GM12878 (cell line): ENCODE measurements around the gene GRAMD1B. TPM values are rescaled to one million over a fixed set of nuclear protein-coding genes. Genes with fewer than 3 reads are reported as not detected.

Experiments used
- ATAC-seq: fragments of 200-7000 bp; cut with Tn5 transposase; 3 replicates; pipeline ENCODE4 v1.9.1; 2020; ENCODE audit warnings: mild to moderate bottlenecking, moderate library complexity
- BruUV-seq: library from RNA; stranded (reverse); fragments of 400-500 nt; replicated peaks from 2 replicates; lab custom pipeline; 2021; lab: Mats Ljungman, UMichigan
- CTCF ChIA-PET: fragments of 300-600 bp; sonication (Branson Sonifier 250); formaldehyde crosslinking; extraction: SDS; loops from one replicate; lab custom pipeline; 2021; ENCODE audit warnings: inconsistent platforms; lab: Yijun Ruan, JAX
- POLR2A ChIA-PET: fragments of 350-600 bp; formaldehyde crosslinking; extraction: SDS; loops from one replicate; lab custom pipeline; 2021; ENCODE audit warnings: inconsistent platforms; lab: Charles Lee
- RAD21 ChIA-PET: fragments of 300-600 bp; sonication (Branson Sonifier 250); formaldehyde crosslinking; loops from one replicate; lab custom pipeline; 2023; ENCODE audit warnings: antibody characterized with exemption; ENCODE audit not compliant: unreplicated experiment; lab: Charles Lee
- SMC1A ChIA-PET: fragments of 300-600 bp; sonication (Branson Sonifier 250); formaldehyde crosslinking; loops from one replicate; lab custom pipeline; 2023; ENCODE audit not compliant: unreplicated experiment, uncharacterized antibody; lab: Charles Lee
- DNase-seq: peaks from one replicate; pipeline ENCODE4 v3.0.0-alpha.2; 2011; ENCODE audit warnings: low read depth, low spot score
- FAIRE-seq: peaks from 3 replicates; lab custom pipeline; 2011; peaks lifted over from hg19 to GRCh38; lab: Jason Lieb, UNC
- H2AFZ ChIP-seq: 2 replicates; pipeline ENCODE4 v1.6.0; 2011; ENCODE audit warnings: low read depth, low read length, control low read depth; ENCODE audit not compliant: control insufficient read depth
- H3K27ac ChIP-seq: 2 replicates; pipeline ENCODE4 v1.5.1; 2011; ENCODE audit warnings: control low read depth; ENCODE audit not compliant: control insufficient read depth, insufficient read depth
- H3K27me3 ChIP-seq, 2 experiments: replicated peaks in 1 of 2; 2 replicates each; pipeline versions ENCODE4 v1.6.0 to v1.6.1; 2011; ENCODE audit warnings: low read length in 1 of 2; ENCODE audit not compliant: control insufficient read depth in 2 of 2, insufficient read depth in 2 of 2
- H3K36me3 ChIP-seq, 2 experiments: 2 replicates each; pipeline ENCODE4 v1.5.1; 2011; ENCODE audit warnings: low read length in 1 of 2; ENCODE audit not compliant: control insufficient read depth in 2 of 2, insufficient read depth in 2 of 2
- H3K4me1 ChIP-seq: 2 replicates; pipeline ENCODE4 v1.6.1; 2011; ENCODE audit warnings: mild to moderate bottlenecking, low read length, moderate library complexity, mixed read lengths; ENCODE audit not compliant: control insufficient read depth, insufficient read depth
- H3K4me2 ChIP-seq: 2 replicates; pipeline ENCODE4 v1.6.0; 2011; ENCODE audit warnings: control low read depth; ENCODE audit not compliant: control insufficient read depth, insufficient read depth
- H3K4me3 ChIP-seq: fragments of 200-600 bp; sonication (generic); 2 replicates; pipeline ENCODE4 v1.5.1; 2016
- H3K79me2 ChIP-seq: 2 replicates; pipeline ENCODE4 v1.6.0; 2011; ENCODE audit warnings: low read length; ENCODE audit not compliant: control insufficient read depth, insufficient read depth
- H3K9ac ChIP-seq: 2 replicates; pipeline ENCODE4 v1.8.0; 2011; ENCODE audit warnings: low read length, control low read depth, mixed read lengths; ENCODE audit not compliant: control insufficient read depth, insufficient read depth
- H3K9me3 ChIP-seq: replicated peaks from 3 replicates; pipeline ENCODE4 v1.5.1; 2011; ENCODE audit warnings: mild to moderate bottlenecking, low read length; ENCODE audit not compliant: control insufficient read depth, insufficient read depth
- H4K20me1 ChIP-seq: 2 replicates; pipeline ENCODE4 v1.6.0; 2011; ENCODE audit not compliant: control insufficient read depth, insufficient read depth
- ATF2 ChIP-seq: IDR thresholded peaks from 2 replicates; pipeline ENCODE4 v1.6.1; 2012; ENCODE audit warnings: low read length, inconsistent platforms
- ATF3 ChIP-seq: IDR thresholded peaks from 2 replicates; pipeline ENCODE4 v1.6.1; 2011; ENCODE audit warnings: low read depth, mild to moderate bottlenecking, low read length, moderate library complexity, borderline replicate concordance; ENCODE audit errors: extremely low read depth
- HDAC2 ChIP-seq: fragments of 200-600 bp; sonication (generic); IDR thresholded peaks from 2 replicates; pipeline ENCODE4 v1.6.1; 2017
- HDAC6 ChIP-seq: fragments of 200-600 bp; sonication (generic); IDR thresholded peaks from one replicate; pipeline ENCODE4 v1.8.0; 2017; ENCODE audit warnings: antibody characterized with exemption; ENCODE audit not compliant: unreplicated experiment
- HSF1 ChIP-seq: fragments of 150-350 bp; IDR thresholded peaks from 2 replicates; pipeline ENCODE4 v1.6.1; 2014; ENCODE audit warnings: mild to moderate bottlenecking, low read depth, low read length
- NR2C2 ChIP-seq: IDR thresholded peaks from 2 replicates; pipeline ENCODE4 v1.6.1; 2011; ENCODE audit warnings: borderline replicate concordance, low read depth; ENCODE audit not compliant: control insufficient read depth, insufficient read length
- POLR2A ChIP-seq: IDR thresholded peaks from 2 replicates; pipeline ENCODE4 v1.6.1; 2011; ENCODE audit warnings: low read depth, mild to moderate bottlenecking, low read length
- RB1 ChIP-seq: fragments of 450-650 bp; formaldehyde crosslinking; IDR thresholded peaks from 2 replicates; pipeline ENCODE4 v1.6.1; 2017; ENCODE audit warnings: mild to moderate bottlenecking, borderline replicate concordance
- WGBS: methylation state at CpG from one replicate; pipeline ENCODE4 v1.1.6; 2016; ENCODE audit warnings: low lambda C conversion rate; ENCODE audit not compliant: insufficient replicate concordance, insufficient coverage; ENCODE audit errors: missing lambda C conversion rate; 5-methylcytosine and 5-hydroxymethylcytosine counted together
- in situ Hi-C: fragments of 300-500 bp; cut with MboI; formaldehyde crosslinking; loops from 9 replicates; pipeline ENCODE4 v1.14.3; 2018; ENCODE audit warnings: mixed read lengths
- intact Hi-C: fragments of 100-400 bp; cut with micrococcal nuclease; formaldehyde crosslinking; loops from one replicate; pipeline ENCODE4 v1.14.2; 2022; ENCODE audit not compliant: unreplicated experiment
- polyA plus RNA-seq, 11 experiments: library from polyadenylated mRNA; depleted of rRNA in 4 of 11; unstranded in 6 of 11; stranded (reverse) in 5 of 11; fragments of >200 nt; fragmentation: Nextera tagmentation in 4 of 11; fragmentation: Illumina TruSeq in 1 of 11; extraction: Ambion mirVana in 4 of 11; extraction: Trizol in 1 of 11; gene quantifications; 1 replicate in 1 of 11; 2 replicates in 10 of 11; pipeline versions ENCODE4 v1.2.1 to v1.2.3, GENCODE V29; 2011 to 2016; ENCODE audit warnings: inconsistent platforms in 2 of 11, missing spikeins in 2 of 11, low read depth in 1 of 11
- total RNA-seq, 4 experiments: library from RNA; depleted of rRNA in 3 of 4; stranded (reverse); fragments of >200 nt in 3 of 4; fragmentation: Illumina TruSeq in 1 of 4; extraction: Trizol in 1 of 4; gene quantifications; 2 replicates each; pipeline versions ENCODE4 v1.2.1 to v1.2.3, GENCODE V29; 2013 to 2021

Gene GRAMD1B
- total and polyA plus RNA-seq, 10 of the 15 experiments (the other 5 are each of a cell fraction or from before 2014, with no cell fraction given), result 1.9 to 49.1 (median 26.9) TPM

GRCh38 chr11:123384116-123384515, 46.0 kb upstream of the GRAMD1B start:
- Histone ChIP-seq H3K27ac (peak overlapping the region; percentile 51), H3K36me3 (peaks cover 0 to 2% of the 10 kb centered on the region in 2 experiments; a peak in 2 of 4 replicates), H3K79me2 (peaks cover 20% of the 10 kb centered on the region), H3K9ac (no peak overlapping the region; the same call in 1 of the 2 replicates), H3K27me3 (no peaks in the 10 kb centered on the region)
- RAD21 ChIA-PET, result interaction anchor here (1.1 to 8.1 kb wide), 5 partner anchors 9 to 43 kb away, joined by 4 to 60 read pairs (median 8); no protein-coding TSS in a partner anchor
- SMC1A ChIA-PET, result interaction anchor here (1.5 to 15.3 kb wide), 5 partner anchors 10 to 24 kb away, joined by 4 to 157 read pairs (median 8); no protein-coding TSS in a partner anchor
- no TSS peak for BruUV-seq
- FAIRE-seq (no peak), ATAC-seq (no peak)
- intact Hi-C loops, result no loop called here
- no peak for TF ChIP-seq ATF2
- no peak for TF ChIP-seq NR2C2
- TF ChIP-seq, all 136 proteins: peak for 0
- ChIA-PET CTCF (interaction anchor here (1.2 to 6.8 kb wide), 5 partner anchors 9 to 80 kb away, joined by 3 to 76 read pairs (median 4); no protein-coding TSS in a partner anchor), POLR2A (interaction anchor here (1.0 kb wide), 1 partner anchor 10 kb away, joined by 3 read pairs; no protein-coding TSS in a partner anchor)
- Histone ChIP-seq H4K20me1 (no peaks in the 10 kb centered on the region), H2AFZ (no peak overlapping the region), H3K4me1 (peaks cover 52% of the 10 kb centered on the region), H3K4me3 (no peak overlapping the region), H3K4me2 (0 out of 2 replicates have a peak overlapping the region, but pooled peaks have one; percentile 7), H3K9me3 (no peaks in the 10 kb centered on the region)
- DNase-seq, result no peak
- in situ Hi-C loops, result no loop called here

- POLR2A ChIA-PET, result no interaction called here
- intact Hi-C loops, result no loop called here
- TF ChIP-seq POLR2A (no peak), HDAC2 (no peak), HDAC6 (no peak), HSF1 (no peak), ATF3 (no peak), ATF2 (peak; percentile 48; the same call in 1 of the 2 replicates), RB1 (no peak)
Observed at GRCh38 chr11:123386796-123387510, 43.1 kb upstream of the GRAMD1B start.

More at GRCh38 chr11:123386796-123387510, 43.1 kb upstream of the GRAMD1B start:
- BruUV-seq, result no TSS peak
- no peaks in the 10 kb centered on the region for H4K20me1 ChIP-seq
- ChIA-PET CTCF (interaction anchor here (0.8 to 1.0 kb wide), 3 partner anchors 9 to 22 kb away, joined by 3 to 4 read pairs (median 3); no protein-coding TSS in a partner anchor), SMC1A (interaction anchor here (0.7 to 15.3 kb wide), 3 partner anchors 21 to 86 kb away, joined by 3 to 157 read pairs (median 4); no protein-coding TSS in a partner anchor), RAD21 (interaction anchor here (0.8 to 8.1 kb wide), 3 partner anchors 20 to 79 kb away, joined by 4 to 34 read pairs (median 5); no protein-coding TSS in a partner anchor)
- in situ Hi-C loops, result no loop called here
- H3K9me3 ChIP-seq, result no peaks in the 10 kb centered on the region
- H3K79me2 ChIP-seq, result peaks cover 19% of the 10 kb centered on the region
- ATAC-seq (no peak), DNase-seq (no peak), FAIRE-seq (no peak)
- H3K9ac ChIP-seq, result no peak overlapping the region
- peaks cover 0 to 2% of the 10 kb centered on the region in 2 experiments; a peak in 2 of 4 replicates for H3K36me3 ChIP-seq
- no peak overlapping the region for H2AFZ ChIP-seq
- no peaks in the 10 kb centered on the region for H3K27me3 ChIP-seq
- 88% methylated on average over 9 of the region's 9 CpGs for WGBS
- H3K27ac ChIP-seq, result peak overlapping the region; percentile 17; the same call in 1 of the 2 replicates
- peaks cover 44% of the 10 kb centered on the region for H3K4me1 ChIP-seq
- no peak overlapping the region for H3K4me2 ChIP-seq
- no peak overlapping the region for H3K4me3 ChIP-seq
